HG02938 (cell line): Measurements from ENCODE around the gene ZNF467.

ENCODE experiments used
- ATAC-seq: cut with Tn5 transposase; IDR thresholded peaks from one replicate; pipeline ENCODE4 v1.9.1; 2021; ENCODE audit warnings: mild to moderate bottlenecking, moderate library complexity; ENCODE audit not compliant: unreplicated experiment

ZNF467 gene

GRCh38 chr7:149808311-149808710 lies 34.9 kb upstream of the ZNF467 start:
- ATAC-seq: no peak

GRCh38 chr7:149806726-149807125 lies 33.3 kb upstream of the ZNF467 start:
- no peak for ATAC-seq

- no peak for ATAC-seq
Observed at GRCh38 chr7:149804106-149804505, 30.7 kb upstream of the ZNF467 start.

DNA sequence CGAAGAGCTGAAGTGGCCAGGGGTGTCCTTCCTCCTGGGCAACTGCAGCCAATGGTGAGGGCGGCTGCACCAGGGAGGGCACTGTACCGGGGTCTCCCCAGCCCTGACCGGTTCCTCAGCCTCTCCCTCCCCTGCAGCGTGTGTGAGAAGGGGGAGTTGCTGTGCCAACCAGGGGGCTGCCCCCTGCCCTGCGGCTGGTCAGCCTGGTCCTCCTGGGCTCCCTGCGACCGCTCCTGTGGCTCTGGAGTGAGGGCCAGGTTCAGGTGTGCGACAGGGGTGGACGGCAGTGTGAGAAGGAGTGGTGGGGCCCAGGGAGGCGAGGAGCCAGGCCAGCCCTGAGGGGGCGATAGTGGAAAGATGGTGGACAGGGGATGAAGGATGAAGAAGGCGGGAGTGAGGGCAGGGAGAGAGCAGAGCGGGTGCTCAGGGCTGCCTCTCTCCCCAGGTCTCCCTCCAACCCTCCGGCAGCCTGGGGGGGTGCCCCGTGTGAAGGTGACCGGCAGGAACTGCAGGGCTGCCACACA lies 30.2 kb upstream of the ZNF467 start:
- ATAC-seq: no peak

DNA sequence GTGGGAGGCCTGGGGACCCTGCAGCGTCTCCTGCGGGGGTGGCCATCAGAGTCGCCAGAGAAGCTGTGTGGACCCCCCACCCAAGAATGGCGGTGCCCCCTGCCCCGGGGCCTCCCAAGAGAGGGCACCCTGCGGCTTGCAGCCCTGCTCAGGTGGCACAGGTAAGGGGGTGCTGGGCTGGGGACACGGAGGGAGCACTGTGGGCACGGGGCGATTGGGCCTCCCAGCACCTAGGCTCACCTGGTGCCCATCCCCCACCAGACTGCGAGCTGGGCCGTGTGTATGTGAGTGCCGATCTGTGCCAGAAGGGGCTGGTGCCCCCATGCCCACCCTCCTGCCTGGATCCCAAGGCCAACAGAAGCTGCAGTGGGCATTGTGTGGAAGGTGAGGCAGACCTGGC lies 29.6 kb upstream of the ZNF467 start:
- ATAC-seq: no peak

DNA sequence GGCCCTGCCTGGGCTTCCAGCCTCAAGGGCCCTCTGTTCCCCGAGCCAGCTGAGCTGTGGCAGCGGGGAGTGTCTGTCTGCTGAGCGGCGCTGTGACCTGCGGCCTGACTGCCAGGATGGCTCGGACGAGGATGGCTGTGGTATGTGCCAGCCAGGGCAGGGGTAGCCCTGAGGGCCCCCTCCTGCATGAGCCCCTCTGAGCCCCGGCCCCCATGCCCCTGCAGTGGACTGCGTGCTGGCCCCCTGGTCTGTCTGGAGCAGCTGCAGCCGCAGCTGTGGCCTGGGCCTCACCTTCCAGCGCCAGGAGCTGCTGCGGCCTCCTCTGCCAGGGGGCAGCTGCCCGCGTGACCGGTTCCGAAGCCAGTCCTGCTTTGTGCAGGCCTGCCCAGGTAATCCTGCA lies 28.4 kb upstream of the ZNF467 start:
- ATAC-seq: no peak

GRCh38 chr7:149801002-149801566 lies 27.7 kb upstream of the ZNF467 start:
- no peak for ATAC-seq

DNA sequence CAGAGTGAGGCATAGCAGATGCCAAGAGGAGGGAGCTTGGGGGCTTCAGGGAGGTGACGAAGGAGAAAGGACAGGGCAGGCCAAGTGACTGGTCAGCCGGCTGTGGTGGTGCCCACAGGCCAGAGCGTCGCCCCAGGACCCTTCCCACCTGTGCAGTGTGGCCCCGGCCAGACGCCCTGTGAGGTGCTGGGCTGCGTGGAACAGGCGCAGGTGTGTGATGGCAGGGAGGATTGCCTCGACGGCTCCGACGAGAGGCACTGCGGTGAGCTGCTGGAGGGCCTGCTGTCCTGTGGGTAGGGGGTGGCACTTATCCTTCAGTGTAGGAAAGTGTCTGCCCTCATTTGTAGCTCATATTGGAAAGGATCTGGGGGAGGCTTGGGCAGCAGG lies 26.8 kb upstream of the ZNF467 start:
- ATAC-seq: no peak

DNA sequence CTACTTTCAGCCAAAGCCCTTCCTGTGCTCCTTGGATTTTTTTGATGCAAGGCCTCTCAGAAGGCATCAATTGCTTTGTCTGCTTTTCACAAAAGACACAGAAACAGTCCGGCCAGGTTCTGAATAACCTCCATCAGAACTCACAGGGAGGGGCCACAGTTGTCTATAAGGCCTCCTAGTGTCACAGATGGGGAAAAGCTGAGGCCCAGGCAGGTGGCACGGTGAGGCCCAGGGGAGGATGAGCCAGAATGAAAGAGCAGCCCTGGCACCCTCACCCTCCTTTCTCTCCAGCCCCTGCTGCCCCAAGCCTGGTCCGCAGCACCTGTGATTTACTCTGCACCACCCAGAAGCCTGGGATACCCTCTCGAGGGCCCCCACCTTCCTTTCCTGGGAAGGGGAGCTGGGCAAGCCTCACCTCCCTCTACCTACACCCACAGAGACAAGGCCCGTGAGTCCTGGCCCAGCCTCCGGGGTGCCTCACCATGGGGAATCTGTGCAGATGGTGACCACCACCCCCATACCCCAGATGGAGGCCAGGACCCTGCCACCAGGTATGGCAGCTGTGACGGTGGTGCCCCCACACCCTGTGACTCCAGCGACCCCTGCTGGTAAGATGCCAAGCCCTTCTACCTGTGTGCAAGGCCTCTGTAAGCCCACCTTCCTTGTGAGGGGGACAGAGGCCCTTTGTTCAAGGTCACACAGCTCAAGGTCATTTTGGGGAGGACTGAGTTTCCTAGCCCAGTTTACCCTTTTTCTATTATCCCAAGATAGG lies 26.2 kb upstream of the ZNF467 start:
- no peak for ATAC-seq

DNA sequence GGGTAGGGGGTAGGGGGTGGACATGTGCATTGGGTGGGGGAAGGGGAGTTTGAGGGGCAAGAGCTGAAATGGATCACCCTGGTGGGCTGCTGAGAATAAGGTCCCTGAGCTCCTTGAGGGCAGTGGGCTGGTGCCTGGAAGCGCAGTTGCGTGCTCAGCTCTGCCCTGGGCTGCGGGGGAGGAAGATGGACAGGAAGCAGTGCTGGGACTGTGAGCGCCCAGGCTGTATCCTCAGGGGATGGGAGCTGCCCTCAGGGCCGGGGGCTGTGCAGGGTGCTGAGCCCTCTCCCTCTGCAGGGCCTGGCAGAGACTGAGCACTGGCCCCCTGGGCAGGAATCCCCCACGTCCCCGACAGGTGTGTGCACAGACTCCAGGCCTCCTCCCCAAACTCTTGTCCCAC lies 24.4 kb upstream of the ZNF467 start:
- no peak for ATAC-seq

DNA sequence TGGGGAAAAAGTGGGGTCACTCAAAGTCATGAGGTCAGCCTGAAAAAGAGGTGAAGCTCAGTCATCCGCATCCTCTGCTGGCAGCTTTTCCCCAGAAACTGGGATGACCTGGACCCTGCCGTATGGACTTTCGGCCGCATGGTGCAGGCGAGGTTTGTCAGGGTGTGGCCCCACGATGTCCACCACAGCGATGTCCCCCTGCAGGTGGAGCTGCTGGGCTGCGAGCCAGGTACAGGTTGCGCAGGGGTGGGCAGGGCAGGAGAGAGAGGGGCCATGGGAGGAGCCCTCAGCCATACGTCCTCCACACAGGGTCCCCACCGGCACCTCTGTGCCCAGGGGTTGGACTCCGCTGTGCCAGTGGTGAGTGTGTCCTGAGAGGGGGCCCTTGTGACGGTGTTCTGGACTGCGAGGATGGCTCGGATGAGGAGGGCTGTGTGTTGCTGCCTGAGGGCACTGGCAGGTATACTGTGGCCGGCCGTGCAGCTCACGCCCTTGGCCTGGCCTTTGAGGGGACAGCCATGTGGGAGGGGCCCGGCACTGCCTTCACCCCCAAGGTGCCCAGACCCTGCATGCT lies 23.0 kb upstream of the ZNF467 start:
- no peak for ATAC-seq

- ATAC-seq: no peak
Observed at GRCh38 chr7:149795126-149795525, 21.7 kb upstream of the ZNF467 start.

DNA sequence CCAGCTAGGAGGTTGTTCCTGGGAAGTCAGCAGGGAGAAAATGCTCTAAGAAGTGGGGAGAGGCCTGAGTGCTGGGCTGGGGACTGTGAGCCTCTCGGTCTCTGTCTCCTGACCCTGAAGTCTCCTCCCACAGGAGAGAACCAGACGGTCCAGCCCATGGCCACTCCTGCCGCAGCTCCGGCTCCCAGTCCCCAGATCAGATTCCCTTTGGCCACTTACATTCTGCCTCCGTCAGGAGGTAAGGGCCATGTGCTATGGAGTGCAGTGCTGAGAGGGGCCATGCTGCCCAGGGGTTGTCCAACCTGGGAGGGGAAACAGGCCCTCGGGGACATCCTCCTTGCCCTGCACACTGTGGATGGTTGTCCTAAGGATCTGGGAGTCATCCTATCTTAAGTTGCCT lies 21.3 kb upstream of the ZNF467 start:
- ATAC-seq: no peak

DNA sequence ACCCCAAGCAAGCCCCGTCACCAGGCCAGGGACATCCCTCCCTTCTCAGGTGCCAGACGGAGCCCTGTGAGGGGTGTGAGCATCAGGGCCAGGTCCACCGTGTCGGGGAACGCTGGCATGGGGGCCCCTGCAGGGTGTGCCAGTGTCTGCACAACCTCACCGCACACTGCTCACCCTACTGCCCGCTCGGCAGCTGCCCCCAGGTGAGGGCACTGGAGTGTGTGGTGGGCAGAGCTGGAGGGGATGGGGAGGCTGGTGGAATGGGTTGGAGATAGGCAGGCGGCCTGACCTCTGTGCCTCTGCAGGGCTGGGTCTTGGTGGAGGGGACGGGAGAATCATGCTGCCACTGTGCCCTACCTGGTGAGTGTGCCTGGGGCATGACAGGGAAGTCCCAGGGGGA lies 19.9 kb upstream of the ZNF467 start:
- no peak for ATAC-seq

DNA sequence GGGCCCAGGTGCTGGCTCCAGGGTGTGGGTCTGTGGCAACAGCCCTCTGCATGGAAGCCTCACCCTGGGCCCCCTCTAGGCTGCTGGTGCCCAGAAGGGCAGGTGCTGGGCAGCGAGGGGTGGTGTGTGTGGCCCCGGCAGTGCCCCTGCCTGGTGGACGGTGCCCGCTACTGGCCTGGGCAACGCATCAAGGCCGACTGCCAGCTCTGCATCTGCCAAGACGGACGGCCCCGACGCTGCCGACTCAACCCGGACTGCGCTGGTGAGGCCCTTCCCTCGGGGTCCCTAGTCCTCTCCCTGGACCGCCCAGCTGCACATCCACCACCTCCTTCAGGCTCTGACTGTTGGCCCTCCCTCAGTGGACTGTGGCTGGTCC lies 18.8 kb upstream of the ZNF467 start:
- no peak for ATAC-seq

- ATAC-seq: no peak
Observed at GRCh38 chr7:149791411-149792219, 18.2 kb upstream of the ZNF467 start.

- no peak for ATAC-seq
Observed at GRCh38 chr7:149790754-149791360, 17.5 kb upstream of the ZNF467 start.

- no peak for ATAC-seq
Observed at GRCh38 chr7:149790146-149790548, 16.8 kb upstream of the ZNF467 start.

DNA sequence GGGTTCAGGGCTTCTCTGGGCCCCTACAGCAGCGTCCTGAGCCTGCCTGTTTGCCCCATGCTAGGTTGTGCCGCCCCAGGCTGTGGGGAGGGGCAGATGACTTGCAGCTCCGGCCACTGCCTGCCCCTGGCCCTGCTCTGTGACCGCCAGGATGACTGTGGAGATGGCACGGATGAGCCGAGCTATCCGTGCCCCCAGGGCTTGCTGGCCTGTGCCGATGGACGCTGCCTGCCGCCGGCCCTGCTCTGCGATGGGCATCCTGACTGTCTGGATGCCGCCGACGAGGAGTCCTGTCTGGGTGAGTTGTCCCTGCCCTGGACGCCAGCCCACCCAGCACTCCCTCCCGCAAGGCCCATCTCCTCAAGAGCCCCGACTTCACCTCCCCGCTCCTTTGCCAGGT lies 15.7 kb upstream of the ZNF467 start:
- ATAC-seq: no peak

DNA sequence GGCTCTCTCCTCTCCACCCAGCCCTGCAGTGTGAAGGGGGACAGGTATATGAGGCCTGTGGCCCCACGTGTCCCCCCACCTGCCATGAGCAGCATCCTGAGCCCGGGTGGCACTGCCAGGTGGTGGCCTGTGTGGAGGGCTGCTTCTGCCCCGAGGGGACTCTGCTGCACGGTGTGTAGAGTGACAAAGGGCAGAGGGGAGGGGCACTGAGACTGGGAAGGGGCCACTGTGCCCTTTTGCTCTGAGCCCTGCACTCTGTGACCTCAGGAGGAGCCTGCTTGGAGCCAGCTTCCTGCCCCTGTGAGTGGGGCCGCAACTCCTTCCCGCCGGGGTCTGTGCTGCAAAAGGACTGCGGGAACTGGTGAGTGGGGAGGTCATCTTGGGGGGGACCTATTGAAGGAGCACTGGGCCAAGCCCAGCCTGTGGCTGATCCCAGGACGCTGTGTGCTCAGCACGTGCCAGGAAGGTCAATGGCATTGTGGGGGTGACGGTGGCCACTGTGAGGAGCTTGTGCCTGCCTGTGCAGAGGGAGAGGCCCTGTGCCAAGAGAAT lies 15.0 kb upstream of the ZNF467 start:
- ATAC-seq: no peak
